Measurements from ENCODE around the gene COL5A1.

GRCh38 chr9:134725605-134725940 lies 84.0 kb downstream of the COL5A1 start:
- TF ChIP-seq POLR2AphosphoS5 (IDR thresholded peaks at IDR 0.05; ENCODE audit: low read depth, low read length) = no peak
- no peak for TF ChIP-seq SIN3A (IDR thresholded peaks at IDR 0.05; ENCODE audit: borderline replicate concordance, insufficient read depth, low read length)

Measured in PFSK-1 (cell line).